Testis (tissue), 2 donors: ENCODE results near the gene VDR.

Source experiments
- POLR2A ChIP-seq: fragments of 450-650 bp; IDR thresholded peaks from one replicate; pipeline ENCODE4 v1.6.1; 2017; ENCODE audit warnings: antibody characterized with exemption, mild to moderate bottlenecking, moderate library complexity
- TF ChIP-seq, protein P1 (sequence below), 3 experiments: fragments of 450-650 bp in 2 of 3; fragments of 200-600 bp in 1 of 3; sonication (generic) in 1 of 3; IDR thresholded peaks; one replicate each; pipeline ENCODE4 v1.5.1; 2016 to 2019; ENCODE audit warnings: antibody characterized with exemption in 3 of 3, mild to moderate bottlenecking in 2 of 3, moderate library complexity in 1 of 3

DNA sequence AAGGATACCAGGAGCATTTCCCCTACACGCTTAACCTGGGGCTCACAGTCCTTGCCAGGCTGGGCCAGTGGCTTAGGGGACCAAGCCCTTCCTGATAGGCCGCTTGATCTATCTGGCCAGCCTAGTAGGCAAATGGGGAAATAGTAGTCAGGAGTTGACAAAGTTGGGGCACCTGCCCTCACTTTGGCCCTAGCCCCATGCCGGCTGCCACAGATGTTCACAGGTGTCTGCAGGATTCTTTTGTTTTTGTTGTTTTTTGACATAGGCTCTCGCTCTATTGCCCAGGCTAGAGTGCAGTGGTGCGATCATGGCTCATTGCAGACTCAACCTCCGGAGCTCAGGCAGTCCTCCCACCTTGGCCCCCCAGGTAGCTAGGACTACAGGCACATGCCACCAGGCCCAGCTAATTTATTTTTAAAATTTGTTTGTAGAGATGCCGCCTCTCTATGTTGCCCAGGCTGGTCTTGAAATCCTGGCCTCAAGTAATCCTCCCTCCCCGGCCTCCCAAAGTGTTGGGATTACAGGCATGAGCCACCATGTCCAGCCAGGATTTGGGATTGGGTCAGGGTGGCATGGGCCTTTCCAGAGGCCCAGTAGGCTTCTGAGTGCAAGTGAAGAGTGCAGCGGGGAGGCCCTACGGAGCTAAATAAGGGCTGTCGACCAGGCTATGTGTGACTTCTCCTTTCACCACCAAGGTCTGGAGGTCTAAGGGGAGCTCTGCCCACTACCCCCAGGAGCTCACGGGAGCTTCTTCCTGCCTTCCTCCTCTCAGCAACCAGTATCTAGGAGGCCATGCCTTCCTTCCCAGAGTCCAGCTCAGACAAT, 69.6 kb downstream of the VDR start:
- TF ChIP-seq, protein P1, sequence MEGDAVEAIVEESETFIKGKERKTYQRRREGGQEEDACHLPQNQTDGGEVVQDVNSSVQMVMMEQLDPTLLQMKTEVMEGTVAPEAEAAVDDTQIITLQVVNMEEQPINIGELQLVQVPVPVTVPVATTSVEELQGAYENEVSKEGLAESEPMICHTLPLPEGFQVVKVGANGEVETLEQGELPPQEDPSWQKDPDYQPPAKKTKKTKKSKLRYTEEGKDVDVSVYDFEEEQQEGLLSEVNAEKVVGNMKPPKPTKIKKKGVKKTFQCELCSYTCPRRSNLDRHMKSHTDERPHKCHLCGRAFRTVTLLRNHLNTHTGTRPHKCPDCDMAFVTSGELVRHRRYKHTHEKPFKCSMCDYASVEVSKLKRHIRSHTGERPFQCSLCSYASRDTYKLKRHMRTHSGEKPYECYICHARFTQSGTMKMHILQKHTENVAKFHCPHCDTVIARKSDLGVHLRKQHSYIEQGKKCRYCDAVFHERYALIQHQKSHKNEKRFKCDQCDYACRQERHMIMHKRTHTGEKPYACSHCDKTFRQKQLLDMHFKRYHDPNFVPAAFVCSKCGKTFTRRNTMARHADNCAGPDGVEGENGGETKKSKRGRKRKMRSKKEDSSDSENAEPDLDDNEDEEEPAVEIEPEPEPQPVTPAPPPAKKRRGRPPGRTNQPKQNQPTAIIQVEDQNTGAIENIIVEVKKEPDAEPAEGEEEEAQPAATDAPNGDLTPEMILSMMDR (IDR thresholded peaks at IDR 0.05): no peak
- TF ChIP-seq POLR2A: no peak
